Activated CD8-positive, alpha-beta memory T cell treated with anti-CD3 and anti-CD28 coated beads for 4 hours (primary cell): ENCODE results near the gene SPX.

Experiments used
- DNase-seq, 2 donors: peaks; one replicate each; pipeline ENCODE4 v3.0.0-alpha.2; 2020; ENCODE audit warnings: low read depth in 2 of 2

Gene SPX

GRCh38 chr12:21538061-21538653 lies 12.1 kb downstream of the SPX start:
- DNase-seq = no peak

DNA sequence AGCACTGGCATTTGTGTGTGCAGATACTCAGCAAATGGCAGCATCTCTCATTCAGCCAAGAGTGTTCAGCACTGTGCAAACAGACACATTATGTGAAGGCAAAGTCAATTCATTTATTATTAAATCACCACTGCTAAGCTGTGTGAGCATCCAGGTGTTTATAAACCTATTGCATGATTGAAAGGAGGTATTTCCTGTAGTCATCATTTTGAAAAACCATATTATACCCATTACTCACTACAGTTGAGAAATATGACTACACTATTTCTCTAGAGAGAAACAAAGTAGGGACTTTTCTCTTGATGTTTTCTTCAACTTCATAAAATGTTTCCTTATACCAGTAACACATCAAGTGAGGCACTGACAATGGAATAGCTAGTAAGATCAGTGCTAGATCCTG lies 13.7 kb downstream of the SPX start:
- DNase-seq = no peak

GRCh38 chr12:21541773-21542172 lies 15.7 kb downstream of the SPX start:
- no peak for DNase-seq

- DNase-seq = no peak
These were observed 16.3 kb downstream of the SPX start for GRCh38 chr12:21542403-21542802.

GRCh38 chr12:21543151-21543550 lies 17.1 kb downstream of the SPX start:
- DNase-seq = no peak

- DNase-seq = no peak
These were observed 19.5 kb downstream of the SPX start for GRCh38 chr12:21545557-21545956.

GRCh38 chr12:21546716-21547115 lies 20.6 kb downstream of the SPX start:
- DNase-seq = no peak

- no peak for DNase-seq
These were observed 21.3 kb downstream of the SPX start for GRCh38 chr12:21547437-21547836.

GRCh38 chr12:21551841-21552465 lies 25.9 kb downstream of the SPX start:
- DNase-seq = no peak

GRCh38 chr12:21552635-21553328 lies 26.7 kb downstream of the SPX start:
- DNase-seq = no peak

GRCh38 chr12:21553329-21553675 lies 27.2 kb downstream of the SPX start:
- DNase-seq = no peak

DNA sequence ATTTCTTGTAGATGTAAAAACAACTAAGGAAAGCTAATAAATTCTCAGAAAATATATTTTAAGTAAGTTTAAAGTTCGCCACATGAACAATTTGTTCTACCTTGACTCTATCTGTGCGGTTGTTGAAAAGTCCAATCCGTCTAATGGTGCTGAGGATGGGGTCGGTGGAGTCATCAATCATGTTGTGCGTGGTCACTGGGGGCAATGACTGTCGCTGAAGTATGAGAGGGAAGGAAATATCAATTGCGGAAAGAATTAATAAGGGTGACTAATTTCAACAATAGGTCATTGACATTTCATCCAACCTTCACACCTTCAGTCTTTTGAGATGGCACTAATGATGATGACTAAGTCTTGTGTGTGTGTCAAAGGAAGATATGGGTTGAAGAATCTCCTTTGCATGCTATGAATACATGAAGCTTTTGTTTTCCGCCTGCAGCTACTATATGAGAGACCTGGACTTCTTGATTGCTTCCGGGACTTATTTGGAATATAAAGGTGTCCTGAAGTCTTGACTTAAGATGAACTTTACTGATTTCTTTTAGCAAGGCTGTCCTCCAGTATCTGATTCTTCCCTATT lies 32.1 kb downstream of the SPX start:
- no peak for DNase-seq

- DNase-seq = no peak
These were observed 33.9 kb downstream of the SPX start for GRCh38 chr12:21559855-21560569.

DNA sequence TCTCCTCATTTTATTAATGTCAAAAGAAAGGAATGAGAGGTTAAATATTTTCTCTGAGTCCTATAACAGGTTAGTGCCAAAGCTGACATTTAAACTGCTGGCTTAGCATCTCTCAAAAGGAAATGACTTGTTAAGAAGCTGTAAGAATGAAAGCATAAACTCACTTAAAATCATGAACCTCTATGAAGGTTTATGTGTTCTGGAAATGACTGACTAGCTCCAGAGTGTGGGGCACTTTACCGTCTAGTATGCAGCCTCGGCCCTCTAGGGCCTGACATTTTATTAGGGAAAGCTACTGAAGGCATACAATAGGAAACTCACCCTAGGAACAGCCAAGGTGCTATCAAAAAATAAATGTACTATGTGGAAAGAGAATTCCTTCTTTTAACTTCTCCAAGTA lies 35.1 kb downstream of the SPX start:
- DNase-seq = no peak

- DNase-seq = no peak
These were observed 36.8 kb downstream of the SPX start for GRCh38 chr12:21562859-21563258.

GRCh38 chr12:21566223-21566906 lies 40.3 kb downstream of the SPX start:
- DNase-seq = no peak

- no peak for DNase-seq
These were observed 40.9 kb downstream of the SPX start for GRCh38 chr12:21566907-21567394.

GRCh38 chr12:21568115-21568514 lies 42.0 kb downstream of the SPX start:
- DNase-seq = no peak

DNA sequence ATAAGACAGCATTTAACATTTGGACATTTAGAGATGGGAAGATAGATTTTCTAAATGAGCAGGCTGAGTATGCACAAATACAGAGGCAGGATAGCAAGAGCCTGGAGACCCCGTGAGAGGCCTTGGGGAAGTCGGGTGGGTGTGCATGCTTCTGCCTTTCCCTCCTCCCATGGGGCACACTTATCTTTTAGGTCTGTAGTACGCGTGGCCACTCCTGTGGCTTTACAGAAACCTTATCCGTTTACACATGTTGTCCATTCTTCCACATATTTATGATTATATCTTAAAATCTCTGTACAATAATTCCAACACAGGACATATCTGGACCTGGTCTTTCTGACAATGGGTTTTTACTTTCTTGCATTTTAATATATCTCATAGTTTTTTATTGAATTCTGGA lies 45.0 kb downstream of the SPX start:
- no peak for DNase-seq

DNA sequence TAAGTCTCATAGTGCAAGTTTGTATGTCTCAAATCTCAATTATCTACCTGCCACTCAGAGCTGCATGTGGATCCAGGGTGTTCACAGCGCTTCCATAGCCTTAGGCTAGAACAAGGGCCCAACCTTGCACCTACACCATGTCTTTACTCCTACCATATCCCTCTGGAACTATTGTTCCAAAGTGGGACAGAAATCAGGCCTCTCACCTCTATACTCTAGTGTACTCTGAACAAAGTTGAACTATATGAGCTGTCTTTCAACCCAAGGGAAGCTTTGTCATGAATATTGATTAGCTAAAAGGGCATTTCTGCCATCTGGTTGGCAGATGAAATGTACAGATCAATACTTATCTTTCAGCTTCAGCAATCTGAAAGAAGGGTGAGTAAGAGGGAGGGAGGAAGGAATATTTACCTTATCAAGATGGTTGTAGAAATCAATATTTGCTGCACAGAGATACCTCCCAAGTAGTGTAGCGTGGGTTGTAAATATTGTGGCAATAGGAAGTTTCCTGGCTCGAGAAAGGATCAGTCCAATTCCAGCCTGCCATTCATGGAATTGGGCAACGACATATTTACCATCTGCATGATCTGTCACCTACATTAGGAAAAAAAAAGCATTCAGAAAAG lies 47.8 kb downstream of the SPX start:
- no peak for DNase-seq

DNA sequence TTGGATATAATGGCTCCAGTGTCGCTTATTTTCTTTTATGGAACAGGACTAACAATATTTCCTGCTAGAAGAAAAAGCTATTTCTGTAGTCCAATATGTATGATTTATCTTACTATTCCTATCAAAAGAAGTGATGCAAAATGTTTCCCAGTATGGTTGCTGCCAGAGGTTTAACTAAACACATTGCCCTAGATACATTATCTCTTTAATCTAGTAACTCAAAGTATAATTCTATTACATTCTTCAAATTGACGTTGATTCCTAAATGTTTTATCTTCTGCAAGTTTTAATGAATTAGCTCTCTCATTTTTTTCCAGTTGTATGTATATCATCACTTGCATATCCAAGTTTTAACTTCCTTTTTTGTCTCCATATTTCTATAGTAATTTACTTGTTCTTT lies 50.3 kb downstream of the SPX start:
- DNase-seq = no peak
